Testis (tissue), 3 donors: ENCODE measurements around the gene ATP4B. TPM values are rescaled to one million over a fixed set of nuclear protein-coding genes. Genes with fewer than 3 reads are reported as not detected.

Experiments
- DNase-seq: peaks from one replicate; pipeline ENCODE4 v3.0.0-alpha.2; 2019
- H3K27ac ChIP-seq, 2 donors: fragments of 200-600 bp; sonication (generic); one replicate each; pipeline ENCODE4 v1.5.1; 2019
- H3K27me3 ChIP-seq: fragments of 200-600 bp; sonication (generic); one replicate; pipeline ENCODE4 v1.5.1; 2019
- H3K36me3 ChIP-seq: fragments of 200-600 bp; sonication (generic); one replicate; pipeline ENCODE4 v1.5.1; 2017; ENCODE audit warnings: low read depth; ENCODE audit errors: missing control alignments
- H3K4me1 ChIP-seq: fragments of 200-600 bp; sonication (generic); one replicate; pipeline ENCODE4 v1.5.1; 2019
- H3K4me3 ChIP-seq, 2 donors: fragments of 200-600 bp; sonication (generic); one replicate each; pipeline ENCODE4 v1.5.1; 2017 to 2019
- H3K9me3 ChIP-seq: fragments of 200-600 bp; sonication (generic); one replicate; pipeline ENCODE4 v1.5.1; 2017
- CTCF ChIP-seq, 3 experiments: fragments of 450-650 bp in 2 of 3; fragments of 200-600 bp in 1 of 3; sonication (generic) in 1 of 3; IDR thresholded peaks; one replicate each; pipeline ENCODE4 v1.5.1; 2016 to 2019; ENCODE audit warnings: antibody characterized with exemption in 3 of 3, mild to moderate bottlenecking in 2 of 3, moderate library complexity in 1 of 3
- POLR2A ChIP-seq: fragments of 450-650 bp; IDR thresholded peaks from one replicate; pipeline ENCODE4 v1.6.1; 2017; ENCODE audit warnings: antibody characterized with exemption, mild to moderate bottlenecking, moderate library complexity
- WGBS, 2 donors: methylation state at CpG; one replicate each; pipeline ENCODE4 v1.1.5; 2018; 5-methylcytosine and 5-hydroxymethylcytosine counted together
- intact Hi-C: fragments of 100-400 bp; cut with DNase I; formaldehyde crosslinking; loops from one replicate; pipeline ENCODE4 v1.15.1; 2023; ENCODE audit warnings: low total_unique reads
- polyA plus RNA-seq: library from polyadenylated mRNA; stranded (reverse); fragments of 350-450 nt; fragmentation: Illumina TruSeq; extraction: RNeasy Lipid Tissue Mini Kit (QIAGEN cat#74804); gene quantifications from one replicate; pipeline ENCODE4 v1.2.3, GENCODE V29; 2014; ENCODE audit warnings: low read depth, low replicate concordance; ENCODE audit not compliant: insufficient read depth
- total RNA-seq, 2 donors: library from RNA; depleted of rRNA; stranded (reverse); fragments of >200 nt; gene quantifications; one replicate each; pipeline ENCODE4 v1.2.3, GENCODE V29; 2016

The ATP4B gene
- total and polyA plus RNA-seq, 3 donors from 2014 or later, result not detected

GRCh38 chr13:113653264-113654174 is 4.5 kb downstream of the ATP4B start:
- TF ChIP-seq POLR2A (no peak), CTCF (IDR thresholded peaks at IDR 0.05) (no peak)
- WGBS, 2 donors, result 73 to 77% methylated on average over 23 to 24 of the region's 24 CpGs
- Histone ChIP-seq H3K27me3 (no peaks in the 10 kb centered on the region), H3K27ac (no peak overlapping the region), H3K4me1 (no peaks in the 10 kb centered on the region), H3K36me3 (no peaks in the 10 kb centered on the region), H3K9me3 (no peaks in the 10 kb centered on the region), H3K4me3 (no peak overlapping the region)
- DNase-seq, result no peak
- intact Hi-C loops, result no loop called here

- no peaks in the 10 kb centered on the region for H3K9me3 ChIP-seq
- H3K4me3 ChIP-seq, result no peak overlapping the region
- 95 to 96% methylated on average over 21 to 24 of the region's 24 CpGs for WGBS, 2 donors
- H3K27ac ChIP-seq, result no peak overlapping the region
- intact Hi-C loops, result no loop called here
- TF ChIP-seq CTCF (IDR thresholded peaks at IDR 0.05), result no peak
- no peak for TF ChIP-seq POLR2A
- DNase-seq, result no peak
- no peaks in the 10 kb centered on the region for H3K27me3 ChIP-seq
- no peaks in the 10 kb centered on the region for H3K36me3 ChIP-seq
- H3K4me1 ChIP-seq, result no peaks in the 10 kb centered on the region
Observed at GRCh38 chr13:113652404-113653263, 5.4 kb downstream of the ATP4B start.

GRCh38 chr13:113651511-113652403 is 6.2 kb downstream of the ATP4B start:
- peaks cover 6% of the 10 kb centered on the region for H3K4me1 ChIP-seq
- H3K36me3 ChIP-seq, result no peaks in the 10 kb centered on the region
- H3K27me3 ChIP-seq, result no peaks in the 10 kb centered on the region
- no peak for DNase-seq
- 93 to 95% methylated on average over 15 to 37 of the region's 37 CpGs for WGBS, 2 donors
- no peak overlapping the region for H3K27ac ChIP-seq
- no peak overlapping the region for H3K4me3 ChIP-seq
- no peaks in the 10 kb centered on the region for H3K9me3 ChIP-seq
- intact Hi-C loops, result no loop called here
- TF ChIP-seq POLR2A (no peak), CTCF (IDR thresholded peaks at IDR 0.05) (no peak)

GRCh38 chr13:113650731-113651148 is 7.3 kb downstream of the ATP4B start:
- Histone ChIP-seq H3K9me3 (no peaks in the 10 kb centered on the region), H3K4me1 (peaks cover 6% of the 10 kb centered on the region), H3K36me3 (no peaks in the 10 kb centered on the region), H3K4me3 (no peak overlapping the region), H3K27ac (no peak overlapping the region), H3K27me3 (no peaks in the 10 kb centered on the region)
- intact Hi-C loops, result no loop called here
- DNase-seq, result no peak
- no peak for TF ChIP-seq CTCF (IDR thresholded peaks at IDR 0.05)
- no peak for TF ChIP-seq POLR2A
- WGBS, 2 donors, result 95 to 96% methylated on average over 16 of the region's 16 CpGs
